ENCODE results near the gene ZNF564. TPM values are rescaled to one million over a fixed set of nuclear protein-coding genes. Genes with fewer than 3 reads are reported as not detected.
A peak's percentile ranks its signal among the peaks of the same experiment; 100 is the strongest.
"Not testable (repeated sequence)": the region's sequence is repeated elsewhere in the genome, so short reads cannot be mapped to it uniquely, and the experiment has no call there.

The ZNF564 gene
- total RNA-seq, 1 donor from 2014 or later: 23.6 TPM

- H3K27me3 Mint-ChIP-seq (ENCODE audit: low read depth): no peaks in the 10 kb centered on the region
- H3K9me3 Mint-ChIP-seq: peaks cover 50% of the 10 kb centered on the region
- DNase-seq (ENCODE audit: low spot score in 2 of 2, unreplicated experiment in 2 of 2): no peak
- no peaks in the 10 kb centered on the region for H3K4me1 Mint-ChIP-seq
- no peak overlapping the region for H3K4me3 Mint-ChIP-seq
- TF ChIP-seq CTCF (IDR thresholded peaks at IDR 0.05; ENCODE audit: unreplicated experiment): no peak
- H3K27ac Mint-ChIP-seq: no peak overlapping the region
- H3K36me3 Mint-ChIP-seq: peaks cover 71% of the 10 kb centered on the region
Measured at GRCh38 chr19:12580180-12580694, 29.0 kb upstream of the ZNF564 start.

- Mint-ChIP-seq H3K9me3 (peaks cover 50% of the 10 kb centered on the region), H3K4me3 (no peak overlapping the region), H3K27ac (no peak overlapping the region), H3K4me1 (no peaks in the 10 kb centered on the region), H3K36me3 (peaks cover 79% of the 10 kb centered on the region), H3K27me3 (ENCODE audit: low read depth) (no peaks in the 10 kb centered on the region)
- DNase-seq (ENCODE audit: low spot score in 2 of 2, unreplicated experiment in 2 of 2): peak in 1 of 2 experiments; percentile 7
- no peak for TF ChIP-seq CTCF (IDR thresholded peaks at IDR 0.05; ENCODE audit: unreplicated experiment)
Measured at GRCh38 chr19:12578641-12579040, 27.4 kb upstream of the ZNF564 start.

GRCh38 chr19:12574036-12574435 is 22.8 kb upstream of the ZNF564 start:
- peaks cover 38% of the 10 kb centered on the region for H3K36me3 Mint-ChIP-seq
- no peak for DNase-seq (ENCODE audit: low spot score in 2 of 2, unreplicated experiment in 2 of 2)
- H3K4me1 Mint-ChIP-seq: no peaks in the 10 kb centered on the region
- H3K9me3 Mint-ChIP-seq: peaks cover 24% of the 10 kb centered on the region
- H3K27me3 Mint-ChIP-seq (ENCODE audit: low read depth): no peaks in the 10 kb centered on the region
- H3K4me3 Mint-ChIP-seq: no peak overlapping the region
- no peak overlapping the region for H3K27ac Mint-ChIP-seq
- TF ChIP-seq CTCF (IDR thresholded peaks at IDR 0.05; ENCODE audit: unreplicated experiment): no peak

- Mint-ChIP-seq H3K27me3 (ENCODE audit: low read depth) (no peaks in the 10 kb centered on the region), H3K4me3 (no peak overlapping the region), H3K36me3 (no peaks in the 10 kb centered on the region), H3K9me3 (no peaks in the 10 kb centered on the region), H3K4me1 (peaks cover 2% of the 10 kb centered on the region), H3K27ac (no peak overlapping the region)
- TF ChIP-seq CTCF (IDR thresholded peaks at IDR 0.05; ENCODE audit: unreplicated experiment): no peak
- no peak for DNase-seq (ENCODE audit: low spot score in 2 of 2, unreplicated experiment in 2 of 2)
Measured at GRCh38 chr19:12567951-12568350, 16.7 kb upstream of the ZNF564 start.

- not testable (repeated sequence) for H3K9me3 Mint-ChIP-seq; DNase-seq (ENCODE audit: low spot score in 2 of 2, unreplicated experiment in 2 of 2); H3K4me3 Mint-ChIP-seq; H3K27ac Mint-ChIP-seq; H3K27me3 Mint-ChIP-seq (ENCODE audit: low read depth); H3K36me3 Mint-ChIP-seq; H3K4me1 Mint-ChIP-seq
Measured at GRCh38 chr19:12566380-12566779, 15.1 kb upstream of the ZNF564 start.

GRCh38 chr19:12564016-12564664 is 12.9 kb upstream of the ZNF564 start:
- Mint-ChIP-seq H3K27ac (no peak overlapping the region), H3K36me3 (no peaks in the 10 kb centered on the region), H3K27me3 (ENCODE audit: low read depth) (peaks cover 4% of the 10 kb centered on the region), H3K4me1 (peaks cover 2% of the 10 kb centered on the region), H3K9me3 (no peaks in the 10 kb centered on the region), H3K4me3 (no peak overlapping the region)
- TF ChIP-seq CTCF (IDR thresholded peaks at IDR 0.05; ENCODE audit: unreplicated experiment): peak; percentile 97
- peak; percentile 72 to 94 for DNase-seq (ENCODE audit: low spot score in 2 of 2, unreplicated experiment in 2 of 2)
